ENCODE results near the gene DDX54.

GRCh38 chr12:113200021-113200797 is 14.9 kb upstream of the DDX54 start:
- TF ChIP-seq, protein P1, sequence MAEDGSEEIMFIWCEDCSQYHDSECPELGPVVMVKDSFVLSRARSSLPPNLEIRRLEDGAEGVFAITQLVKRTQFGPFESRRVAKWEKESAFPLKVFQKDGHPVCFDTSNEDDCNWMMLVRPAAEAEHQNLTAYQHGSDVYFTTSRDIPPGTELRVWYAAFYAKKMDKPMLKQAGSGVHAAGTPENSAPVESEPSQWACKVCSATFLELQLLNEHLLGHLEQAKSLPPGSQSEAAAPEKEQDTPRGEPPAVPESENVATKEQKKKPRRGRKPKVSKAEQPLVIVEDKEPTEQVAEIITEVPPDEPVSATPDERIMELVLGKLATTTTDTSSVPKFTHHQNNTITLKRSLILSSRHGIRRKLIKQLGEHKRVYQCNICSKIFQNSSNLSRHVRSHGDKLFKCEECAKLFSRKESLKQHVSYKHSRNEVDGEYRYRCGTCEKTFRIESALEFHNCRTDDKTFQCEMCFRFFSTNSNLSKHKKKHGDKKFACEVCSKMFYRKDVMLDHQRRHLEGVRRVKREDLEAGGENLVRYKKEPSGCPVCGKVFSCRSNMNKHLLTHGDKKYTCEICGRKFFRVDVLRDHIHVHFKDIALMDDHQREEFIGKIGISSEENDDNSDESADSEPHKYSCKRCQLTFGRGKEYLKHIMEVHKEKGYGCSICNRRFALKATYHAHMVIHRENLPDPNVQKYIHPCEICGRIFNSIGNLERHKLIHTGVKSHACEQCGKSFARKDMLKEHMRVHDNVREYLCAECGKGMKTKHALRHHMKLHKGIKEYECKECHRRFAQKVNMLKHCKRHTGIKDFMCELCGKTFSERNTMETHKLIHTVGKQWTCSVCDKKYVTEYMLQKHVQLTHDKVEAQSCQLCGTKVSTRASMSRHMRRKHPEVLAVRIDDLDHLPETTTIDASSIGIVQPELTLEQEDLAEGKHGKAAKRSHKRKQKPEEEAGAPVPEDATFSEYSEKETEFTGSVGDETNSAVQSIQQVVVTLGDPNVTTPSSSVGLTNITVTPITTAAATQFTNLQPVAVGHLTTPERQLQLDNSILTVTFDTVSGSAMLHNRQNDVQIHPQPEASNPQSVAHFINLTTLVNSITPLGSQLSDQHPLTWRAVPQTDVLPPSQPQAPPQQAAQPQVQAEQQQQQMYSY (CRISPR knock-in tag; IDR thresholded peaks at IDR 0.05), result no peak
- TF ChIP-seq CTCF (IDR thresholded peaks at IDR 0.05) (no peak), E2F5 (CRISPR knock-in tag; IDR thresholded peaks at IDR 0.05) (no peak), ATF3 (CRISPR knock-in tag; conservative IDR thresholded peaks at IDR 0.05) (no peak), ATF2 (CRISPR knock-in tag; IDR thresholded peaks at IDR 0.05; ENCODE audit: borderline replicate concordance, low read depth) (no peak), TEAD4 (CRISPR knock-in tag; IDR thresholded peaks at IDR 0.05) (no peak), ZNF232 (CRISPR knock-in tag; IDR thresholded peaks at IDR 0.05) (no peak), NR1H2 (CRISPR knock-in tag; IDR thresholded peaks at IDR 0.05) (no peak), MAX (CRISPR knock-in tag; IDR thresholded peaks at IDR 0.05) (no peak), USF2 (CRISPR knock-in tag; IDR thresholded peaks at IDR 0.05) (no peak), TP53 (CRISPR knock-in tag; IDR thresholded peaks at IDR 0.05) (no peak), SOX15 (CRISPR knock-in tag; IDR thresholded peaks at IDR 0.05) (no peak), JUN (CRISPR knock-in tag; IDR thresholded peaks at IDR 0.05) (no peak)
- TF ChIP-seq, protein P2, sequence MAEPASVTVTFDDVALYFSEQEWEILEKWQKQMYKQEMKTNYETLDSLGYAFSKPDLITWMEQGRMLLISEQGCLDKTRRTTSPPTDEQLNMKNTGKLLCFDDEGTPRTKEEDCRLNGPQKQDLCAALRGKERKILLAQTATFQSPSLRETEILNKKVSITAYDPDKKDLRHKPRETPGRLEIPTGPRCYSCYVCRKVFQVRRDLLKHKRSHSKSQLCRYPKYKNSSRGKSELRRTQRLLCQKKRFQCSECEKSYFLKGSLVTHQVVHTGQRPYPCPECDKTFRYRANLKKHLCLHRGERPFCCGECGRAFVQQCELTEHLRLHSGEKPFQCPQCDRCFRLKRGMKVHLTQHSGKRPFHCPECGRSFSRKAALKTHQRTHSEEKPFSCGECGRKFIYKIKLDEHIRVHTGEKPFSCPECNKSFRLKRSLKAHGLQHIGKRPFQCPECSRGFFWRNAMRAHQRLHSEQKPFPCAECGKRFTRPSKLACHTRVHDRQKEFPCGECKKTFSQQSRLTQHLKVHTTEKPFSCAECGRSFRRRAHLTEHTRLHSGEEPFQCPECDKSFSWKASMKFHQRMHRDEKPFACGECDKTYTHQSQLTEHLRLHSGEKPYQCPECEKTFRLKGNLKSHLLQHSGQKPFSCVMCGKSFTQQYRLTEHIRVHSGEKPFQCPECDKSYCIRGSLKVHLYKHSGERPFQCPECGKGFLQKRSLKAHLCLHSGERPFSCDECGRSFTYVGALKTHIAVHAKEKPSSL (CRISPR knock-in tag; conservative IDR thresholded peaks at IDR 0.05), result no peak

Data from WTC11 (cell line).